Endothelial cell (in vitro differentiated cells): ENCODE results near the gene C3orf33. TPM values are rescaled to one million over a fixed set of nuclear protein-coding genes. Genes with fewer than 3 reads are reported as not detected.
A peak's percentile ranks its signal among the peaks of the same experiment; 100 is the strongest.

Source experiments
- DNase-seq: peaks from one replicate; pipeline ENCODE4 v3.0.0; 2021; ENCODE audit warnings: low spot score
- H3K27ac Mint-ChIP-seq: one replicate; pipeline ENCODE4 v1.8.0; 2021; ENCODE audit warnings: mixed read lengths, inconsistent platforms; ENCODE audit not compliant: unreplicated experiment
- H3K27me3 Mint-ChIP-seq: one replicate; pipeline ENCODE4 v1.8.0; 2021; ENCODE audit warnings: mild to moderate bottlenecking, moderate library complexity, mixed read lengths, inconsistent platforms; ENCODE audit not compliant: unreplicated experiment
- H3K36me3 Mint-ChIP-seq: one replicate; pipeline ENCODE4 v1.8.0; 2021; ENCODE audit warnings: mild to moderate bottlenecking, low read depth, mixed read lengths, inconsistent platforms; ENCODE audit not compliant: unreplicated experiment
- H3K4me1 Mint-ChIP-seq: one replicate; pipeline ENCODE4 v1.8.0; 2021; ENCODE audit warnings: mild to moderate bottlenecking, mixed read lengths, inconsistent platforms; ENCODE audit not compliant: unreplicated experiment
- H3K4me3 Mint-ChIP-seq: one replicate; pipeline ENCODE4 v1.8.0; 2021; ENCODE audit warnings: mild to moderate bottlenecking, mixed read lengths, inconsistent platforms; ENCODE audit not compliant: unreplicated experiment
- H3K9me3 Mint-ChIP-seq: one replicate; pipeline ENCODE4 v1.8.0; 2021; ENCODE audit warnings: mixed read lengths, inconsistent platforms; ENCODE audit not compliant: unreplicated experiment
- total RNA-seq: library from RNA; stranded (reverse); fragmentation: NEBNext Ultra II Directional; extraction: Animal tissue kit (Norgen Biotek cat#: 25700); gene quantifications from one replicate; pipeline ENCODE4 v1.2.1, GENCODE V29; 2021; ENCODE audit not compliant: unreplicated experiment
- TF ChIP-seq, protein P1 (sequence below): fragments of 200-600 bp; sonication (generic); IDR thresholded peaks from one replicate; pipeline ENCODE4 v1.5.0; 2021; ENCODE audit warnings: antibody characterized with exemption; ENCODE audit not compliant: unreplicated experiment

The C3orf33 gene
- total RNA-seq, 1 donor from 2014 or later = 1.1 TPM

DNA sequence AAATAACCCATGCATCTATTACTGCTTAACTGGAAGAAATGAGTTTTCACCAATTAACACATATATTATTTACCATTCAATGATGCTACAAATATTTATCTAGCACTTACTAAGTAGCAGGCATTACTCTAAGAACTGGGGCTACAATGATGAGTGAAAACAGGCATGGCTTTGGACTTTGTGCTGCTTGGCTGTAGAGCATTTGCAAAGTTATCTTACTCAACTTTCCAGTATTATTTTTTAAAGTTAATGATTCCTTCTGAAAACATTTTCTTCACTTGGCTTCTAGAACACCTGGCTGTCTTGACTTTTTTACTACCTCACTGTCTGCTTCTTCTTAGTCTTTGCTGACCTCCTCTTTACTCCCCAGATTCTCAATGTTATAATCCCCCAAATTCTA lies 1.8 kb downstream of the C3orf33 start:
- no peak for DNase-seq
- no peaks in the 10 kb centered on the region for H3K36me3 Mint-ChIP-seq
- no peaks in the 10 kb centered on the region for H3K27me3 Mint-ChIP-seq
- no peaks in the 10 kb centered on the region for H3K9me3 Mint-ChIP-seq
- no peak overlapping the region for H3K27ac Mint-ChIP-seq
- H3K4me3 Mint-ChIP-seq = no peak overlapping the region
- TF ChIP-seq, protein P1, sequence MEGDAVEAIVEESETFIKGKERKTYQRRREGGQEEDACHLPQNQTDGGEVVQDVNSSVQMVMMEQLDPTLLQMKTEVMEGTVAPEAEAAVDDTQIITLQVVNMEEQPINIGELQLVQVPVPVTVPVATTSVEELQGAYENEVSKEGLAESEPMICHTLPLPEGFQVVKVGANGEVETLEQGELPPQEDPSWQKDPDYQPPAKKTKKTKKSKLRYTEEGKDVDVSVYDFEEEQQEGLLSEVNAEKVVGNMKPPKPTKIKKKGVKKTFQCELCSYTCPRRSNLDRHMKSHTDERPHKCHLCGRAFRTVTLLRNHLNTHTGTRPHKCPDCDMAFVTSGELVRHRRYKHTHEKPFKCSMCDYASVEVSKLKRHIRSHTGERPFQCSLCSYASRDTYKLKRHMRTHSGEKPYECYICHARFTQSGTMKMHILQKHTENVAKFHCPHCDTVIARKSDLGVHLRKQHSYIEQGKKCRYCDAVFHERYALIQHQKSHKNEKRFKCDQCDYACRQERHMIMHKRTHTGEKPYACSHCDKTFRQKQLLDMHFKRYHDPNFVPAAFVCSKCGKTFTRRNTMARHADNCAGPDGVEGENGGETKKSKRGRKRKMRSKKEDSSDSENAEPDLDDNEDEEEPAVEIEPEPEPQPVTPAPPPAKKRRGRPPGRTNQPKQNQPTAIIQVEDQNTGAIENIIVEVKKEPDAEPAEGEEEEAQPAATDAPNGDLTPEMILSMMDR = no peak
- H3K4me1 Mint-ChIP-seq = no peaks in the 10 kb centered on the region

DNA sequence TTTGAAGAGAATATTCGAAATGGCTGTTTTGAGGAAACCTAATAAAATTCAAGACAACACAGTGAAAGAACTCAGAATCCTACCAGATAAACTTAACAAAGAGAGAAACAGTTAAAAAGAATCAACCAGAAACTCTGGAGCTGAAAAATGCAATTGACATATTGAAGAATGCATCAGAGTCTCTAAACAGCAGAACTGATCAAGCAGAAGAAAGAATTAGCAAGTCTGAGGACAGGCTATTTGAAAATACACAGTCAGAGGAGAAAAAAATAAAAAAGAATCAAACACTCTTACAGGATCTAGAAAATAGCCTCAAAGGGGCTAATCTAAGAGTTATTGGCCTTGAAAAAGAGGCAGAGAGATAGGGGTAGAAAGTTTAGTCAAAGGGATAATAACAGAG lies 13.5 kb downstream of the C3orf33 start:
- Mint-ChIP-seq H3K27ac (no peak overlapping the region), H3K27me3 (peaks cover 8% of the 10 kb centered on the region), H3K4me3 (no peak overlapping the region), H3K9me3 (no peaks in the 10 kb centered on the region), H3K4me1 (no peaks in the 10 kb centered on the region), H3K36me3 (peaks cover 10% of the 10 kb centered on the region)
- DNase-seq = no peak
- TF ChIP-seq, protein P1 = no peak

DNA sequence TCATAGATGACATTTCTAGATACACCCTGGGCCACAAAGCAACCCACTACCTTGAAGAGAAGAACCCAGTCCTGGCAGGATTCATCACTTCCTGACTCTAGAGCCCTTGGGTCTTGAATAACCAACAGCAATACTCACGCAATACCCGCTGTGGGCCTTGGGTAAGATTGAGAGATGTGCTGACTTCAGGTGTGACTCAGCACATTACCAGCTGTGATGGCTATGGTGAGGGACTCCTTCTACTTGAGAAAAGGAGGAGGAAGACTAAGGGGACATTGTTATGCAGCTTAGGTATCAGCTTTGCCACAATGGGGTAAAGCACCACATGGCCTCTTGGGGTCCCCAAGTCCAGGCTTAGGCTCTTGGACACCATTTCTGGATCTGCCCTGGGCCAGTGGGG lies 14.9 kb downstream of the C3orf33 start:
- H3K4me1 Mint-ChIP-seq = no peaks in the 10 kb centered on the region
- H3K36me3 Mint-ChIP-seq = peaks cover 10% of the 10 kb centered on the region
- no peak for DNase-seq
- H3K27ac Mint-ChIP-seq = no peak overlapping the region
- TF ChIP-seq, protein P1 = no peak
- peaks cover 8% of the 10 kb centered on the region for H3K27me3 Mint-ChIP-seq
- no peaks in the 10 kb centered on the region for H3K9me3 Mint-ChIP-seq
- H3K4me3 Mint-ChIP-seq = no peak overlapping the region

DNA sequence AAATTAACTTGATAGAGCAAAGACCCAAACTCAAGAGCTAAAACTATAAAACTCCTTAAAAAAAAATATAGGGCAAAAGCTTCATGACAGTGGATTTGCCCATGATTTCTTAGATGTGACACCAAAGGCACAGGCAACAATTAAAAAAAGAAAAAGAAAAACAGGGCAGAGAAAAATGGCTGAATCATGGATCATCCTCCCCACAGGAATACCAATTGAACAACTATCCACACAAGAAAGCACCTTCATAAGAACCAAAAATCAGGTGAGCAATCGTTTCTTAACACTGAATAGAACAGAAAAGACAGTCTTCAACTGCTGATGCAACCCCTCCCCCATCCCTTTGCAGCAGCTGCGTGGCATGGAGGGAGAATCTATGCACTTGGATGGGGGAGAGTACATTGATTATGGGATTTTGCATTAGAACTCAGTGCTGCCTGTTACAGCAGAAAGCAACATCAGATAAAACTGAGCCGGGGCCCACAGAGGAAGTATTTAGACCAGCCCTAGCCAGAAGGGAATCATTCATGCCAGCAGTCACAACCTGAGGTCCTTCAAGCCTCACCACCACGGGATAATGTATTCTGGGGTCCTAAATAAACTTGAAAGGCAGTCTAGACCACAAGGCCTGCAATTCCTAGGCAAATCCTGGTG lies 15.7 kb downstream of the C3orf33 start:
- Mint-ChIP-seq H3K9me3 (no peaks in the 10 kb centered on the region), H3K4me1 (no peaks in the 10 kb centered on the region), H3K27me3 (peaks cover 8% of the 10 kb centered on the region), H3K27ac (no peak overlapping the region), H3K4me3 (no peak overlapping the region), H3K36me3 (peaks cover 11% of the 10 kb centered on the region)
- DNase-seq = no peak
- TF ChIP-seq, protein P1 = no peak

DNA sequence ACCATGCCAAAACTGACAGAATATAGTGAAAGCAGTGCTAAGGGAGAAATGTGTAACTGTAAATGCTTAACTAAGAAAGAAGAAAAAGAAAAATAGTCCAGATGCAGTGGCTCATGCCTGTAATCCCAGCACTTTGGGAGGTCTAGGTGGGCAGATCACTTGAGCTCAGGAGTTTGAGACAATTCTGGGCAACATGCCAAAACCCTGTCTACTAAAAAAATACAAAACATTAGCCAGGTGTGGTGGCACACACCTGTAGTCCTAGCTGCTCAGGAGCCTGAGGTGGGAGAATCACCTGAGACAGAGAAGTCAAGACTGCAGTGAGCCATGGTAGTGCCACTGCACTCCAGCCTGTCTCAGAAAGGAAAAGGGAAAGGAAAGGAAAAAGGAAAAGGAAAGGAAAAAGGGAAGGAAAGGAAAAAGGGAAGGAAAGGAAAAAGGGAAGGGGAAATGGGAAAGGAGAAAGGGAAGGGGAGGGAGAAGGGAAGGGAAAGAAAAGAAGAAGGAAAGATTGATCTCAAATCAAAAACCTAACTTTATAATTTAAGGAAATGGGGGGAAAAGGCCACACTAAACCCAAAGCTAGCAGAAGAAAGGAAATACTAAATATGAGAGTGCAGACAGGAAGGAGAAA lies 20.3 kb downstream of the C3orf33 start:
- H3K4me3 Mint-ChIP-seq = no peak overlapping the region
- TF ChIP-seq, protein P1 = no peak
- no peak for DNase-seq
- H3K36me3 Mint-ChIP-seq = peaks cover 13% of the 10 kb centered on the region
- no peaks in the 10 kb centered on the region for H3K9me3 Mint-ChIP-seq
- peak overlapping the region; percentile 61 for H3K27ac Mint-ChIP-seq
- peaks cover 5% of the 10 kb centered on the region for H3K27me3 Mint-ChIP-seq
- H3K4me1 Mint-ChIP-seq = no peaks in the 10 kb centered on the region
